K562 (cell line): ENCODE measurements around the gene ANXA9. TPM values are rescaled to one million over a fixed set of nuclear protein-coding genes. Genes with fewer than 3 reads are reported as not detected.

Experiments
- ATAC-seq: fragments of 200-7000 bp; cut with Tn5 transposase; 3 replicates; pipeline ENCODE4 v1.9.1; 2020; ENCODE audit warnings: moderate library complexity
- Bru-seq: library from RNA; stranded (reverse); fragments of 400-500 nt; gene quantifications from one replicate; lab custom pipeline; 2021; lab: Mats Ljungman, UMichigan
- BruChase-seq, 2 experiments: library from RNA; stranded (reverse); fragments of 400-500 nt; gene quantifications; one replicate each; lab custom pipeline; 2021; lab: Mats Ljungman, UMichigan
- BruUV-seq: library from RNA; stranded (reverse); fragments of 400-500 nt; replicated peaks from 2 replicates; lab custom pipeline; 2021; lab: Mats Ljungman, UMichigan
- CTCF ChIA-PET: fragments of 300-600 bp; formaldehyde crosslinking; extraction: SDS; loops from one replicate; lab custom pipeline; 2021; ENCODE audit warnings: low intra/inter-chr PET ratio; lab: Yijun Ruan, JAX
- POLR2A ChIA-PET: fragments of 300-600, 350-650 bp; sonication (Branson Sonifier 250); formaldehyde crosslinking; extraction: SDS; loops from one replicate; lab custom pipeline; 2021; ENCODE audit warnings: antibody characterized with exemption, inconsistent platforms; lab: Yijun Ruan, JAX
- DNase-seq, 4 experiments: peaks; one replicate each; pipeline versions ENCODE4 v3.0.0 to v3.0.0-alpha.2; 2011 to 2018; ENCODE audit warnings: low spot score in 3 of 4, mixed read lengths in 3 of 4; ENCODE audit errors: extremely low read depth in 1 of 4
- FAIRE-seq: peaks from 2 replicates; lab custom pipeline; 2011; peaks lifted over from hg19 to GRCh38; lab: Jason Lieb, UNC
- H2AFZ ChIP-seq: 2 replicates; pipeline ENCODE4 v1.6.0; 2011; ENCODE audit warnings: low read depth, low read length, control low read depth, inconsistent platforms
- H3K27ac ChIP-seq: fragments of 200-600 bp; 3 replicates; pipeline ENCODE4 v1.8.0; 2011; ENCODE audit warnings: low read depth, mild to moderate bottlenecking, control low read depth, inconsistent platforms, low read length, moderate library complexity, mixed read lengths; ENCODE audit errors: extremely low read depth
- H3K27me3 ChIP-seq, 2 experiments: fragments of 300-600 bp in 1 of 2; 2 replicates in 1 of 2; 3 replicates in 1 of 2; pipeline versions ENCODE4 v1.6.0 to v1.8.0; 2011; ENCODE audit warnings: inconsistent platforms in 2 of 2, low read length in 2 of 2, mild to moderate bottlenecking in 1 of 2, mixed read lengths in 1 of 2, moderate library complexity in 1 of 2; ENCODE audit not compliant: control insufficient read depth in 2 of 2, insufficient read depth in 2 of 2
- H3K36me3 ChIP-seq: fragments of 300-600 bp; 3 replicates; pipeline ENCODE4 v1.8.0; 2011; ENCODE audit warnings: mild to moderate bottlenecking, low read length, inconsistent platforms; ENCODE audit not compliant: control insufficient read depth, insufficient read depth
- H3K4me1 ChIP-seq, 2 experiments: fragments of 200-600 bp in 1 of 2; replicated peaks in 1 of 2; 2 replicates in 1 of 2; 3 replicates in 1 of 2; pipeline versions ENCODE4 v1.5.1 to v1.8.0; 2011; ENCODE audit warnings: inconsistent platforms in 2 of 2, low read length in 2 of 2, mild to moderate bottlenecking in 1 of 2, mixed read lengths in 1 of 2, moderate library complexity in 1 of 2; ENCODE audit not compliant: control insufficient read depth in 2 of 2, insufficient read depth in 2 of 2
- H3K4me2 ChIP-seq: 2 replicates; pipeline ENCODE4 v1.6.1; 2011; ENCODE audit warnings: low read length, control low read depth, inconsistent platforms, mixed read lengths; ENCODE audit not compliant: insufficient read depth
- H3K4me3 ChIP-seq: fragments of 200-600 bp; sonication (generic), shearing (Covaris generic); 2 replicates; pipeline ENCODE4 v1.5.1; 2016; ENCODE audit warnings: control low read depth, inconsistent platforms
- H3K79me2 ChIP-seq: fragments of 200-600 bp; 3 replicates; pipeline ENCODE4 v1.8.0; 2011; ENCODE audit warnings: low read length, inconsistent platforms; ENCODE audit not compliant: control insufficient read depth, insufficient read depth
- H3K9ac ChIP-seq, 2 experiments: 2 replicates each; pipeline versions ENCODE4 v1.6.0 to v1.6.1; 2011; ENCODE audit warnings: low read depth in 2 of 2, low read length in 2 of 2, control low read depth in 1 of 2, inconsistent platforms in 1 of 2, mild to moderate bottlenecking in 1 of 2, mixed read lengths in 1 of 2; ENCODE audit not compliant: insufficient read depth in 1 of 2
- H3K9me1 ChIP-seq: one replicate; pipeline ENCODE4 v1.6.0; 2011; ENCODE audit warnings: inconsistent platforms, mild to moderate bottlenecking, low read length, moderate library complexity; ENCODE audit not compliant: control insufficient read depth, insufficient read depth
- H3K9me3 ChIP-seq: replicated peaks from 2 replicates; pipeline ENCODE4 v1.5.1; 2011; ENCODE audit warnings: low read depth, low read length, inconsistent platforms; ENCODE audit not compliant: control insufficient read depth, insufficient read depth
- H4K20me1 ChIP-seq: replicated peaks from 2 replicates; pipeline ENCODE4 v1.6.1; 2011; ENCODE audit warnings: low read length, inconsistent platforms, mixed read lengths; ENCODE audit not compliant: control insufficient read depth, insufficient read depth
- CTBP1 ChIP-seq: fragments of 450-650 bp; IDR thresholded peaks from 2 replicates; pipeline ENCODE4 v1.6.1; 2016; ENCODE audit warnings: borderline replicate concordance
- ESRRA ChIP-seq: fragments of 450-650 bp; IDR thresholded peaks from 2 replicates; pipeline ENCODE4 v1.6.1; 2014; ENCODE audit warnings: low read depth, mild to moderate bottlenecking, moderate library complexity, borderline replicate concordance
- GATA2 ChIP-seq: sonication (generic); formaldehyde crosslinking; IDR thresholded peaks from 2 replicates; pipeline ENCODE4 v1.4.0; 2020; ENCODE audit warnings: mild to moderate bottlenecking, missing genetic modification reagents
- L3MBTL2 ChIP-seq: fragments of 450-650 bp; IDR thresholded peaks from 2 replicates; pipeline ENCODE4 v1.6.1; 2016; ENCODE audit warnings: mild to moderate bottlenecking, moderate library complexity
- MTF1 ChIP-seq: fragments of 250-450 bp; sonication (Bioruptor Pico); IDR thresholded peaks from 2 replicates; pipeline ENCODE4 v1.9.0; 2021; ENCODE audit warnings: moderate library complexity, mild to moderate bottlenecking, inconsistent platforms, borderline replicate concordance
- POLR2H ChIP-seq: IDR thresholded peaks from 2 replicates; pipeline ENCODE4 v1.6.1; 2016; ENCODE audit warnings: missing genetic modification characterization, low read depth, mild to moderate bottlenecking, control low read depth, missing compliant biosample characterization, moderate library complexity
- WGBS: fragments of 100-300 bp; shearing (Covaris generic); methylation state at CpG from one replicate; pipeline ENCODE4 v1.1.6; 2016; ENCODE audit warnings: low coverage, mixed read lengths; ENCODE audit not compliant: insufficient coverage; ENCODE audit errors: missing lambda C conversion rate; 5-methylcytosine and 5-hydroxymethylcytosine counted together
- in situ Hi-C: fragments of 300-500 bp; cut with MboI; formaldehyde crosslinking; loops from 4 replicates; pipeline ENCODE4 v1.15.0; 2018; ENCODE audit warnings: inconsistent platforms, mixed read lengths
- intact Hi-C: fragments of 100-400 bp; cut with micrococcal nuclease; formaldehyde crosslinking; loops from 2 replicates; pipeline ENCODE4 v1.14.2; 2022
- long read RNA-seq, 3 experiments: library from polyadenylated mRNA in 2 of 3; library from RNA in 1 of 3; unstranded in 2 of 3; stranded (forward) in 1 of 3; transcript quantifications; one replicate each; pipeline ENCODE4 v2.0.0, GENCODE V29; 2019 to 2022
- polyA minus RNA-seq, 3 experiments: library from RNA; depleted of rRNA, polyadenylated mRNA; stranded (reverse); fragments of >200 nt; gene quantifications; 2 replicates each; pipeline ENCODE4 v1.2.3, GENCODE V29; 2011
- polyA plus RNA-seq, 8 experiments: library from polyadenylated mRNA; depleted of rRNA in 4 of 8; stranded (reverse) in 5 of 8; unstranded in 3 of 8; fragments of >200 nt; fragmentation: Nextera tagmentation in 2 of 8; fragmentation: Illumina TruSeq in 1 of 8; extraction: Ambion mirVana in 2 of 8; extraction: Trizol in 1 of 8; gene quantifications; 2 replicates each; pipeline versions ENCODE4 v1.2.1 to v1.2.3, GENCODE V29; 2011 to 2014; ENCODE audit warnings: inconsistent platforms in 1 of 8, missing spikeins in 1 of 8
- total RNA-seq, 7 experiments: library from RNA; depleted of rRNA in 6 of 7; stranded (reverse); fragments of >200 nt in 6 of 7; fragmentation: Illumina TruSeq in 2 of 7; extraction: Trizol in 2 of 7; gene quantifications; 2 replicates each; pipeline versions ENCODE4 v1.2.1 to v1.2.3, GENCODE V29; 2011 to 2021; ENCODE audit warnings: low replicate concordance in 1 of 7
- TF ChIP-seq, protein P1 (sequence below): fragments of 250-450 bp; sonication (Bioruptor Pico); IDR thresholded peaks from 2 replicates; pipeline ENCODE4 v1.8.0; 2021; ENCODE audit warnings: moderate library complexity, mild to moderate bottlenecking, inconsistent platforms

Gene ANXA9, protein sequence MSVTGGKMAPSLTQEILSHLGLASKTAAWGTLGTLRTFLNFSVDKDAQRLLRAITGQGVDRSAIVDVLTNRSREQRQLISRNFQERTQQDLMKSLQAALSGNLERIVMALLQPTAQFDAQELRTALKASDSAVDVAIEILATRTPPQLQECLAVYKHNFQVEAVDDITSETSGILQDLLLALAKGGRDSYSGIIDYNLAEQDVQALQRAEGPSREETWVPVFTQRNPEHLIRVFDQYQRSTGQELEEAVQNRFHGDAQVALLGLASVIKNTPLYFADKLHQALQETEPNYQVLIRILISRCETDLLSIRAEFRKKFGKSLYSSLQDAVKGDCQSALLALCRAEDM
- 1.5 and 3.7 TPM in 2 replicates for total RNA-seq (2011; cell fraction: chromatin; rRNA removed; ENCODE audit: low replicate concordance)
- 1.6 and 1.7 TPM in 2 replicates for total RNA-seq (2011; cell fraction: nucleolus; rRNA removed)
- total RNA-seq (2011; cell fraction: nucleoplasm; rRNA removed): 1.1 and 1.2 TPM in 2 replicates
- total RNA-seq (2014; rRNA removed): 0.36 and 0.49 TPM in 2 replicates
- total RNA-seq (2014; rRNA removed; fragmentation: Illumina TruSeq; extraction: Trizol): 0.48 and 0.58 TPM in 2 replicates
- 0.87 and 1.1 TPM in 2 replicates for total RNA-seq (2015; rRNA removed; fragmentation: Illumina TruSeq; extraction: Trizol)
- 0.55 and 0.96 TPM in 2 replicates for total RNA-seq (2021)
- 0.88 and 1.6 TPM in 2 replicates for polyA plus RNA-seq (2011; rRNA removed)
- polyA plus RNA-seq (2011; cell fraction: cytosol; rRNA removed): 1.3 and 3.2 TPM in 2 replicates
- polyA plus RNA-seq (2011; cell fraction: nucleus; rRNA removed): 1.7 and 2.9 TPM in 2 replicates
- polyA plus RNA-seq (2012): 2.6 and 3.4 TPM in 2 replicates
- polyA plus RNA-seq (2014; fragmentation: Illumina TruSeq; extraction: Trizol): 0.79 and 1.1 TPM in 2 replicates
- under 1 TPM; 0.24 to 0.57 TPM for polyA plus RNA-seq (2014; fragmentation: Nextera tagmentation; extraction: Ambion mirVana)
- polyA plus RNA-seq (2014; rRNA removed): 0.56 and 1.2 TPM in 2 replicates
- polyA minus RNA-seq (2011; rRNA and poly(A)+ RNA removed): 0.99 and 1.5 TPM in 2 replicates
- polyA minus RNA-seq (2011; cell fraction: cytosol; rRNA and poly(A)+ RNA removed): 1.2 TPM in 1 of 2 replicates, not detected in the other
- 1.2 and 1.3 TPM in 2 replicates for polyA minus RNA-seq (2011; cell fraction: nucleus; rRNA and poly(A)+ RNA removed)
- Bru-seq, nascent RNA: percentile 36 among the genes with signal in this experiment
- percentile 19 among the genes with signal in this experiment for BruChase-seq, experiment 1, labeled RNA remaining after a 2-hour chase
- percentile 22 among the genes with signal in this experiment for BruChase-seq, experiment 2, labeled RNA remaining after a 6-hour chase
- long read RNA-seq, experiment 1, partial matches to known transcripts: 1 of 1 reads
- long read RNA-seq, experiment 1, other reads (novel, unspliced or antisense): 0 of 1 reads
- long read RNA-seq, experiment 2: 0 reads
- long read RNA-seq, experiment 3, partial matches to known transcripts: 0 of 3 reads
- long read RNA-seq, experiment 3, other reads (novel, unspliced or antisense): 2 of 3 reads

DNA sequence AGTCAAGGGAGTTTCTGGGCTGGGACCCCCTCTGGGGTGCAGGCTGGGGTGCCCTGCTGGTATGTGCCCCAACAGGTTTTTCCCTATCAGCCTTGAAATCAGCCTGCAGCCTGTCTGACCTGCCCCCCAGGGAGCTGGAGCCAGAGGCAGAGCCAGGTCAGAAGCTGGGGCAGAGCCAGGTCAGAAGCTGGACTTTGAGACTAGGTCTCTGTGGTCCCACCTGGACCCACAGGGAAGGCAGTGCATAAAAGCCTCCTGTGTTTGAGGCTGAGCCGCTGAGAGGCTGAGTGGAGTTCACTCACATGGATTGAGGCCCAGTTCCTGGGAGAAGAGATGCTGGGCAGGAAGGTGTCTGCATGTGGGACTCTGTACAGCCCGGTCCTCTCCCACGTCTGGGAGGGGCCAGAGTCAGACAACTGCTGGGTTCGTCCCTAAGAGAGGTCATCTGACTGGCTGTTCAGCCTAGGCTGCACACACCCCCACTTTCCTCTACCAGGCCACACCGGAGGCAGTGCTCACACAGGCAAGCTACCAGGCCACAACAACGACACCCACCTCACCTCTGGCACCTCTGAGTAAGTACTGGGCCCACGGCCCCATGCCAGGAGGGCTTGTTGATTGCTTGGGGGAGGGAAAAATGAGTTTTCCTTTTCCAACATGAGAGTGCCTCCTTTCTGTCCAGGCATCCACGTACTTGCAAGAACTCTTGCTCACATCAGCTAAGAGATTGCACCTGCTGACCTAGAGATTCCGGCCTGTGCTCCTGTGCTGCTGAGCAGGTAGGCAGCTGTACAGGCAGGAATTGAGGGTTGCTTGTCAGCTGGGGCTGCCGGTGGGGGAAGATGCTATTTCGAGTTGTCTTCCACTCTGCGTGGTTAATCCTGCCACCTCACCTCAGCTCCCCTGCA is at the start of gene ANXA9:
Gene ANXA9, plus strand, starts transcription at position 488 of the 908 bp plus-strand sequence. CDS start 814 bp downstream, outside the sequence.
- FAIRE-seq: peak; percentile 94
- TF ChIP-seq CTBP1 (peak; percentile 39; the same call in 1 of the 2 replicates), L3MBTL2 (peak; percentile 61; the same call in 1 of the 2 replicates), MTF1 (CRISPR knock-in tag) (no peak), GATA2 (CRISPR knock-in tag) (0 out of 2 replicates have a peak, but pooled peaks have one; percentile 2), POLR2H (tag) (no peak), ESRRA (peak; percentile 15; the same call in 1 of the 2 replicates)
- TF ChIP-seq, protein P1, sequence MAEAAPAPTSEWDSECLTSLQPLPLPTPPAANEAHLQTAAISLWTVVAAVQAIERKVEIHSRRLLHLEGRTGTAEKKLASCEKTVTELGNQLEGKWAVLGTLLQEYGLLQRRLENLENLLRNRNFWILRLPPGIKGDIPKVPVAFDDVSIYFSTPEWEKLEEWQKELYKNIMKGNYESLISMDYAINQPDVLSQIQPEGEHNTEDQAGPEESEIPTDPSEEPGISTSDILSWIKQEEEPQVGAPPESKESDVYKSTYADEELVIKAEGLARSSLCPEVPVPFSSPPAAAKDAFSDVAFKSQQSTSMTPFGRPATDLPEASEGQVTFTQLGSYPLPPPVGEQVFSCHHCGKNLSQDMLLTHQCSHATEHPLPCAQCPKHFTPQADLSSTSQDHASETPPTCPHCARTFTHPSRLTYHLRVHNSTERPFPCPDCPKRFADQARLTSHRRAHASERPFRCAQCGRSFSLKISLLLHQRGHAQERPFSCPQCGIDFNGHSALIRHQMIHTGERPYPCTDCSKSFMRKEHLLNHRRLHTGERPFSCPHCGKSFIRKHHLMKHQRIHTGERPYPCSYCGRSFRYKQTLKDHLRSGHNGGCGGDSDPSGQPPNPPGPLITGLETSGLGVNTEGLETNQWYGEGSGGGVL (CRISPR knock-in tag): no peak

More for the DNA sequence above, at the start of gene ANXA9:
- in situ Hi-C loops (no loop called here), intact Hi-C loops (no loop called here)
- Histone ChIP-seq H3K4me1 (peaks cover 42 to 47% of the 10 kb centered on the region in 2 experiments), H3K36me3 (no peaks in the 10 kb centered on the region), H3K27me3 (no peaks in the 10 kb centered on the region), H3K9me3 (no peaks in the 10 kb centered on the region), H4K20me1 (no peaks in the 10 kb centered on the region), H3K4me2 (peak within 1 kb of the TSS; percentile 61), H3K79me2 (no peaks in the 10 kb centered on the region; the same call in 2 of the 3 replicates), H3K9ac (peak within 1 kb of the TSS in 1 of 2 experiments; percentile 80; a peak in 2 of 4 replicates), H3K9me1 (peaks cover 2% of the 10 kb centered on the region), H3K4me3 (no peak within 1 kb of the TSS), H3K27ac (0 out of 3 replicates have a peak within 1 kb of the TSS, but pooled peaks have one; percentile 2), H2AFZ (peak within 1 kb of the TSS; percentile 96)
- ChIA-PET CTCF (no interaction called here), POLR2A (interaction anchor here (0.5 to 1.5 kb wide), 14 partner anchors 11 to 722 kb away, joined by 3 to 6 read pairs (median 3); partner anchors contain the start of genes ENSA, GOLPH3L and MINDY1)
- no TSS peak for BruUV-seq
- ATAC-seq (peak; percentile 85), DNase-seq (peak; percentile 78 to 83 (median 78))
- 36% methylated on average over 12 of the region's 12 CpGs for WGBS
